HEK293T (cell line): ENCODE measurements around the gene ITGAD.

ENCODE experiments used
- BHLHE40 ChIP-seq: fragments of 450-650 bp; IDR thresholded peaks from 2 replicates; pipeline ENCODE4 v1.6.1; 2016; ENCODE audit warnings: mild to moderate bottlenecking, moderate library complexity, borderline replicate concordance
- ELF4 ChIP-seq: fragments of 450-650 bp; IDR thresholded peaks from 2 replicates; pipeline ENCODE4 v1.6.1; 2017; ENCODE audit warnings: antibody characterized with exemption
- FOXA1 ChIP-seq: fragments of 450-650 bp; IDR thresholded peaks from 2 replicates; pipeline ENCODE4 v1.6.1; 2016; ENCODE audit warnings: mild to moderate bottlenecking
- FOXM1 ChIP-seq: fragments of 450-650 bp; IDR thresholded peaks from 2 replicates; pipeline ENCODE4 v1.6.1; 2017; ENCODE audit warnings: mild to moderate bottlenecking, borderline replicate concordance
- HDGF ChIP-seq: fragments of 450-650 bp; IDR thresholded peaks from 2 replicates; pipeline ENCODE4 v1.6.1; 2017; ENCODE audit warnings: antibody characterized with exemption, borderline replicate concordance
- SP1 ChIP-seq: fragments of 450-650 bp; IDR thresholded peaks from 2 replicates; pipeline ENCODE4 v1.6.1; 2017

DNA sequence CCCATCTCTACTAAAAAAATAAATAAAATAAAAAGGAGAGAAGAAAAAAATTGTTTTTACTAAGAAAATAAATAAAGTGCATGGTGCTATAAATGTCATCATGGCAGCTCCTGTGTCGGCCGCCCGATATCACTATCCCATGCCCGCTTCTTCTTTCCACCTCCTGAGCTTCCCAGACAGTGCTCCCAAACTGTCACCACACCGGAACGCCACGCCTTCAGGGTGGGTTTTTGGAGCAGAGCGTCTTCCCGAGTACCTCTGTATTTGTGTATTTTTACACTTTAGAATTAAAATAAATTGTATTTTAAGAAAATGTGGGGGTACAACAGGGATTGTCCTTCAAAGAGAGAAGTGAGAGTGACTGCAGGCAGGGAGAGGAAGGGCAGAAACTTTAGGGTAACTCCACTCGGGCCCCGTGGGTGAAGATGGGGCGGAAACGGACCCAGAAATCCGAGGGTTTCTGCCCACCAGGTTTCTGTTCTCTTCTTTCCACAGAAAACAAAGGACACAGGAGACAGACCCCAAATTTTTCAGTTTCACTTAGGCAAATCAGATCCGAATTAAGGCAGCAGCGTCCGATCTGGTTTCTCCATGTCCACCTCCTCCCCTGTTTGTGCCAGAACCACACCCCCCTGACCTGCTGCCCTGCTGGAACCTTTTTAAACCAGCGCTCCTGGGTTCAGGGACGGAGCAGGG is 41.7 kb upstream of the ITGAD start:
- TF ChIP-seq HDGF: no peak
- no peak for TF ChIP-seq FOXM1
- no peak for TF ChIP-seq FOXA1
- TF ChIP-seq BHLHE40: no peak
- TF ChIP-seq ELF4: no peak
- TF ChIP-seq SP1: no peak
